Ishikawa (cell line): ENCODE data around the gene SMPDL3B.

Experiments
- CEBPB ChIP-seq: IDR thresholded peaks from 2 replicates; pipeline ENCODE4 v1.6.1; 2012
- CREB1 ChIP-seq: IDR thresholded peaks from 2 replicates; pipeline ENCODE4 v1.6.1; 2012; ENCODE audit warnings: low read depth
- EGR1 ChIP-seq: IDR thresholded peaks from 2 replicates; pipeline ENCODE4 v1.6.1; 2012
- EP300 ChIP-seq: IDR thresholded peaks from 2 replicates; pipeline ENCODE4 v1.6.1; 2012; ENCODE audit warnings: borderline replicate concordance
- FOXM1 ChIP-seq: IDR thresholded peaks from 2 replicates; pipeline ENCODE4 v1.6.1; 2012; ENCODE audit warnings: low read depth, borderline replicate concordance
- NFIC ChIP-seq: IDR thresholded peaks from 2 replicates; pipeline ENCODE4 v1.6.1; 2012
- RAD21 ChIP-seq: IDR thresholded peaks from 2 replicates; pipeline ENCODE4 v1.6.1; 2012; ENCODE audit warnings: low read depth
- TAF1 ChIP-seq: IDR thresholded peaks from 2 replicates; pipeline ENCODE4 v1.6.1; 2012; ENCODE audit warnings: low read depth, mild to moderate bottlenecking
- TCF12 ChIP-seq: IDR thresholded peaks from 2 replicates; pipeline ENCODE4 v1.6.1; 2012; ENCODE audit warnings: low read depth
- TEAD4 ChIP-seq: IDR thresholded peaks from 2 replicates; pipeline ENCODE4 v1.6.1; 2012
- YY1 ChIP-seq: IDR thresholded peaks from 2 replicates; pipeline ENCODE4 v1.6.1; 2012; ENCODE audit warnings: low read depth
- ZBTB7A ChIP-seq: IDR thresholded peaks from 2 replicates; pipeline ENCODE4 v1.6.1; 2012; ENCODE audit warnings: low read depth
- TF ChIP-seq, protein P1 (sequence below): IDR thresholded peaks from 2 replicates; pipeline ENCODE4 v1.6.1; 2012; ENCODE audit warnings: low read depth, mild to moderate bottlenecking
- TF ChIP-seq, protein P2 (sequence below): IDR thresholded peaks from 2 replicates; pipeline ENCODE4 v1.6.1; 2012
- TF ChIP-seq, protein P3 (sequence below): IDR thresholded peaks from 2 replicates; pipeline ENCODE4 v1.6.1; 2012

The SMPDL3B gene

DNA sequence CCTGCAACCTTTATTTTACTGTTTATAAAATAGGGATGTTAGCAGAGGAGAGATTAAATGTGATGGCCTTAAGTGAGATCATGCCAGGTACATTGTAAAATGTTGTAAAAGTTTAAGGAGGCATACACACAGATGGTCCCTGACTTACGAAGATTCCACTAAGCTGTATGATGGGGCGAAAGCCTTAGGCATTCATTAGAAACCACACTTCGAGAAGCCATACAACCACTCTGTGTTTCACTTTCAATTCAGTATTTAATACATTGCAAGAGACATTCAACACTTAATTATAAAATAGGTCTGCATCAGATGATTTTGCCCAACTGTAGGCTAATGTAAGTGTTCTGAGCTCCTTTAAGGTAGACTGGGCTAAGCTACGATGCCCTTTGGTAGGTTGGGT, 3.7 kb downstream of the SMPDL3B start:
- no peak for TF ChIP-seq TEAD4
- TF ChIP-seq NFIC, result no peak
- no peak for TF ChIP-seq CEBPB
- TF ChIP-seq, protein P1, sequence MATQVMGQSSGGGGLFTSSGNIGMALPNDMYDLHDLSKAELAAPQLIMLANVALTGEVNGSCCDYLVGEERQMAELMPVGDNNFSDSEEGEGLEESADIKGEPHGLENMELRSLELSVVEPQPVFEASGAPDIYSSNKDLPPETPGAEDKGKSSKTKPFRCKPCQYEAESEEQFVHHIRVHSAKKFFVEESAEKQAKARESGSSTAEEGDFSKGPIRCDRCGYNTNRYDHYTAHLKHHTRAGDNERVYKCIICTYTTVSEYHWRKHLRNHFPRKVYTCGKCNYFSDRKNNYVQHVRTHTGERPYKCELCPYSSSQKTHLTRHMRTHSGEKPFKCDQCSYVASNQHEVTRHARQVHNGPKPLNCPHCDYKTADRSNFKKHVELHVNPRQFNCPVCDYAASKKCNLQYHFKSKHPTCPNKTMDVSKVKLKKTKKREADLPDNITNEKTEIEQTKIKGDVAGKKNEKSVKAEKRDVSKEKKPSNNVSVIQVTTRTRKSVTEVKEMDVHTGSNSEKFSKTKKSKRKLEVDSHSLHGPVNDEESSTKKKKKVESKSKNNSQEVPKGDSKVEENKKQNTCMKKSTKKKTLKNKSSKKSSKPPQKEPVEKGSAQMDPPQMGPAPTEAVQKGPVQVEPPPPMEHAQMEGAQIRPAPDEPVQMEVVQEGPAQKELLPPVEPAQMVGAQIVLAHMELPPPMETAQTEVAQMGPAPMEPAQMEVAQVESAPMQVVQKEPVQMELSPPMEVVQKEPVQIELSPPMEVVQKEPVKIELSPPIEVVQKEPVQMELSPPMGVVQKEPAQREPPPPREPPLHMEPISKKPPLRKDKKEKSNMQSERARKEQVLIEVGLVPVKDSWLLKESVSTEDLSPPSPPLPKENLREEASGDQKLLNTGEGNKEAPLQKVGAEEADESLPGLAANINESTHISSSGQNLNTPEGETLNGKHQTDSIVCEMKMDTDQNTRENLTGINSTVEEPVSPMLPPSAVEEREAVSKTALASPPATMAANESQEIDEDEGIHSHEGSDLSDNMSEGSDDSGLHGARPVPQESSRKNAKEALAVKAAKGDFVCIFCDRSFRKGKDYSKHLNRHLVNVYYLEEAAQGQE, result no peak
- no peak for TF ChIP-seq ZBTB7A
- TF ChIP-seq EGR1, result no peak
- no peak for TF ChIP-seq TAF1
- TF ChIP-seq TCF12, result no peak
- no peak for TF ChIP-seq YY1
- no peak for TF ChIP-seq FOXM1
- no peak for TF ChIP-seq RAD21
- TF ChIP-seq, protein P2, sequence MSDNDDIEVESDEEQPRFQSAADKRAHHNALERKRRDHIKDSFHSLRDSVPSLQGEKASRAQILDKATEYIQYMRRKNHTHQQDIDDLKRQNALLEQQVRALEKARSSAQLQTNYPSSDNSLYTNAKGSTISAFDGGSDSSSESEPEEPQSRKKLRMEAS, result no peak
- no peak for TF ChIP-seq EP300
- TF ChIP-seq, protein P3, sequence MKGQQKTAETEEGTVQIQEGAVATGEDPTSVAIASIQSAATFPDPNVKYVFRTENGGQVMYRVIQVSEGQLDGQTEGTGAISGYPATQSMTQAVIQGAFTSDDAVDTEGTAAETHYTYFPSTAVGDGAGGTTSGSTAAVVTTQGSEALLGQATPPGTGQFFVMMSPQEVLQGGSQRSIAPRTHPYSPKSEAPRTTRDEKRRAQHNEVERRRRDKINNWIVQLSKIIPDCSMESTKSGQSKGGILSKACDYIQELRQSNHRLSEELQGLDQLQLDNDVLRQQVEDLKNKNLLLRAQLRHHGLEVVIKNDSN, result no peak
- TF ChIP-seq CREB1, result no peak

DNA sequence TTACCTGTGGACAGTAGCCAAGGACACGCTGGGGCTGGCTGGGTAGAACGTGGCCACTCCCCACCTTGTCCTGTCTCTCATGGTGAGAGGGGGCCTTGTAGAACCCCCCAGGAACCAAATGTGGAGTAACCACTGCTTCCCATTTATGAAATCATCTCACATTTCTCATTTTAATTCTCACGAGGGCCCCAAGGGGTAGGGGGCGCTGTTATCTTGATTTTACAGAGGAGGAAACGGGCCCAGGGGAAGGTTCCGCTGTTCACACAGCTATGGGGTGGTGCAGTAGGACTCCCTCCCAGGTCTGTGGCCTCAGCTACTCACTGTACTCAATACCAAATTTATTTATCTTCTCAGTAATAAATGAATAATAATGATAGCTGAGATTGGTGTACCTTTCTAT, 5.5 kb downstream of the SMPDL3B start:
- TF ChIP-seq, protein P2, result no peak
- no peak for TF ChIP-seq ZBTB7A
- TF ChIP-seq YY1, result no peak
- peak; percentile 48; the same call in 1 of the 2 replicates for TF ChIP-seq RAD21

DNA sequence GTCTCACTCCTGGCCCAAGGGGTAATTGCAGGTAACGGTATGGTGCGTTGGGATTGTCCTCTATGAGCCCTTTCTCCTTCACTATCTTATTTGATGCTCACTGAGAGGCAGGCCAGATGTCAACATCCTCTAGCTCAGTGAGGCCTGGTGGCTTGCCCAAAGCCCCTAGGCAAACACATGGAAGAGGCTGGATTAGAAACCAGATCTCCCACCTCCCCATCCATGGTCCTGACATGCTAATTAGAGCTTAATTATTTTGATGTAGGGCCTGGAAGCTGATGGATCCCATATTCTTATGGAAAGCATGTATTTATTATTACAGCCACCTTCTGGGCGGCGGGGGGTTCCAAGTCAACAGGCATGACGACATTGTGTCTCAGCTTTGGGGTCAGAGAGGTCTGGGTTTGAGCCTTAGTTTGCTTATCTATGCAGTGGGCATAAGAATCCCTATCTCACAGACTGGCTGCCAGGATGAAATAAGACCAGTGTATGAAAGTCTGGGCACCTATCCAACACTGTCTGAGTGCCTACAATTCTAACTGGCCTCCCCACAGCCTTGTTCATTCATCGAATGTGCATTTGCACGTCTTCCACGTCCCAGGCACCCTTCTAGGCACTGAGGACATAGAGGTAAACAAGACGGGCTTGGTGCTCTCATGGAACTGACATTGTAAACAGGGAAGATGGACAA, 6.2 kb downstream of the SMPDL3B start:
- no peak for TF ChIP-seq TCF12
- TF ChIP-seq, protein P3, result no peak
- TF ChIP-seq, protein P1, result peak; percentile 31; the same call in 1 of the 2 replicates

DNA sequence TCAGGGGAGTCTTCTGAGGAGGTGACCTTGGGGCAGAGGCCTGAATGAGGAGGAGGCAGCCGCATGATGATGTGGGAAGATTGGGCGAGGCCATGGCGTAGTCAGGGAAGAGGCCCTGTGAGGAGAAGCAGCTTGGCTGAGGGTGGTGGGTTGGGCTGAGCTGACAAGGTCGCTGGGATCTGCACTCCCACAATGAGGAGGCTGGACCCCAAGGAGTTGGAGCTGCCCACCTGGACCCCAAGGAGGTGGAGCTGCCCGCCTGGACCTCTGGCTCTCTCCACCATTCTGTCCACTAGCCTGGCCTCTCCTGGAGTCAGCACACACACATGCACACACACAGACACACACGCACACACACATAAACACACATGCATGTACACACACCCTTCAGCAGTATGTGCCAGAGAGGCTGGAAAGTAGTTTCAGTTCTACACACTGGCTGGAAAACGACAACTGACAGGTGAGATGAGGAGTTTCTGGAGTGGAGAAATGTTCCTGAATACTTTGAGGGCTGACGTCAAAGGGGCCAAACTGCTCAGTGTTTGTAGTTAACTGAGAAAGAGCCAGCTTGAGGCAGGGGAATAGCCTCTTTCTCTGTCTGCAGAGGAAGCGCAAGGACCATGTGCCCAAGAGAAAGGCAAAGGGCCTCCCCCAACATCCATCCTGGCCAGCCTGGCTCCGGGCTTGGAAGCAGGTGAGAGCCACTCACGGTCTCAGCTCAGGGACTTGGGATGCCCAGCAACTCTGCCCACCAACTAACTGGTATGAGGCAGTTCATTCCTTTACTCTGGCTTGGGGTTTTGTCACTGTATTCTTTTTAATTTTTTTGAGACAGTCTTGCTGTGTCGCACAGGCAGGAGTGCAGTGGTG, 7.1 kb downstream of the SMPDL3B start:
- TF ChIP-seq CEBPB (no peak), ZBTB7A (no peak), TCF12 (no peak), EP300 (no peak), NFIC (no peak), YY1 (no peak), TAF1 (no peak), CREB1 (no peak), RAD21 (no peak)
- TF ChIP-seq, protein P2, result no peak
- TF ChIP-seq, protein P1, result no peak
